Activated B cell treated with CpG ODN at 0.5 μM for 24 hours (primary cell): ENCODE data around the gene NAA80. TPM values are rescaled to one million over a fixed set of nuclear protein-coding genes. Genes with fewer than 3 reads are reported as not detected.

ENCODE experiments used
- ATAC-seq: fragments of 200-7000 bp; cut with Tn5 transposase; one replicate; pipeline ENCODE4 v1.10.0; 2021; ENCODE audit warnings: low read depth, mild to moderate bottlenecking, moderate library complexity
- CTCF ChIA-PET: fragments of 350-600 bp; sonication (Branson Sonifier 250); formaldehyde crosslinking; loops from one replicate; lab custom pipeline; 2021; ENCODE audit warnings: antibody characterized with exemption; lab: Charles Lee
- POLR2A ChIA-PET: fragments of 350-600 bp; sonication (Branson Sonifier 250); formaldehyde crosslinking; loops from one replicate; lab custom pipeline; 2021; ENCODE audit warnings: antibody characterized with exemption; lab: Charles Lee
- DNase-seq: peaks from one replicate; pipeline ENCODE4 v3.0.0; 2022
- H3K27ac Mint-ChIP-seq: one replicate; pipeline ENCODE4 v1.8.0; 2020; ENCODE audit warnings: mixed read lengths
- H3K27me3 Mint-ChIP-seq: one replicate; pipeline ENCODE4 v1.8.0; 2021; ENCODE audit warnings: mixed read lengths
- H3K36me3 Mint-ChIP-seq: one replicate; pipeline ENCODE4 v1.8.0; 2021; ENCODE audit warnings: low read depth, mixed read lengths
- H3K4me1 Mint-ChIP-seq: one replicate; pipeline ENCODE4 v1.8.0; 2021; ENCODE audit warnings: mixed read lengths
- H3K4me3 Mint-ChIP-seq: one replicate; pipeline ENCODE4 v1.8.0; 2020; ENCODE audit warnings: mild to moderate bottlenecking, mixed read lengths
- H3K9me3 Mint-ChIP-seq: one replicate; pipeline ENCODE4 v1.8.0; 2020; ENCODE audit warnings: mixed read lengths
- intact Hi-C: fragments of 100-400 bp; cut with micrococcal nuclease; formaldehyde crosslinking; loops from one replicate; pipeline ENCODE4 v1.15.1; 2024
- total RNA-seq: library from RNA; stranded (reverse); gene quantifications from 2 replicates; pipeline ENCODE4 v1.2.3, GENCODE V29; 2022
- TF ChIP-seq, protein P1 (sequence below): fragments of 200-600 bp; IDR thresholded peaks from one replicate; pipeline ENCODE4 v1.8.0; 2022; ENCODE audit warnings: antibody characterized with exemption, mild to moderate bottlenecking

The NAA80 gene
- total RNA-seq, 1 donor from 2014 or later: 24.8 TPM

DNA sequence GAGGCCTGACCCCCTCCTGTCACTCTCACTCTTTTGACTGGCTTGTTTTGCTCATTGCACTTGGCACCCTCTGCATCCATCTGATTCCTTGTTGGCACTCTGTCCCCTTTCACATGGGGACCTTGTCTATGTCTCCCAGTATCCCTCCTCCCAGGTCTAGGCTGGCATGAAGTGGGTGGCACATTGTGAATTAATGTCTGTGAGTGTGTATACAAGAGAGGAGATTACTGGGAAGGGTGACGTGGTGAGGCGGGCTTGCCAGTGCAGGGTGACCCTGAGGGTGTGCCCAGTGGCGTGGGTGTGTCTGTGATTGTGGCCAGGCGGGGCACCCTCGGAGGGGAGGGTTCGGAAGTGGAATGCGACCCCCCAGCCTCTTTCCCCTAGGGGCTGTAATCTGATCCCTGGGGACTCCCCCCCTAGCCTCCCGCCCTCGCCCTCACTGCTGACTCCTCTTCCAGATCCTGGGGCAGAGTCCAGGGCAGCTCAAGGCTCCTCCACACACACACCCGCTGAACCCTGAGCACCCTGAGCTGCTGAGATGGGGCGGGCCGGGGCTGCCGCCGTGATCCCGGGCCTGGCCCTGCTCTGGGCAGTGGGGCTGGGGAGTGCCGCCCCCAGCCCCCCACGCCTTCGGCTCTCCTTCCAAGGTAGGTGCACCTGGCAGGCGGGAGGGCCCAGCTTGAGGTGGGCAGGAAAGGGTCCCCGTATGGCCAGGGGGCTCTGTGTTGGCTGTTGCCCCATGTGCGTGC, 30.3 kb downstream of the NAA80 start, which contains the start of gene SEMA3B:
Gene SEMA3B, plus strand, starts transcription at position 445 of the 749 bp plus-strand sequence. Its CDS starts 94 bp downstream, at position 539.
- ChIA-PET CTCF (no interaction called here), POLR2A (no interaction called here)
- ATAC-seq (no peak), DNase-seq (no peak)
- peaks cover 22% of the 10 kb centered on the region for H3K27me3 Mint-ChIP-seq
- H3K36me3 Mint-ChIP-seq: no peaks in the 10 kb centered on the region
- H3K4me3 Mint-ChIP-seq: no peak within 1 kb of the TSS
- intact Hi-C loops: no loop called here
- TF ChIP-seq, protein P1, sequence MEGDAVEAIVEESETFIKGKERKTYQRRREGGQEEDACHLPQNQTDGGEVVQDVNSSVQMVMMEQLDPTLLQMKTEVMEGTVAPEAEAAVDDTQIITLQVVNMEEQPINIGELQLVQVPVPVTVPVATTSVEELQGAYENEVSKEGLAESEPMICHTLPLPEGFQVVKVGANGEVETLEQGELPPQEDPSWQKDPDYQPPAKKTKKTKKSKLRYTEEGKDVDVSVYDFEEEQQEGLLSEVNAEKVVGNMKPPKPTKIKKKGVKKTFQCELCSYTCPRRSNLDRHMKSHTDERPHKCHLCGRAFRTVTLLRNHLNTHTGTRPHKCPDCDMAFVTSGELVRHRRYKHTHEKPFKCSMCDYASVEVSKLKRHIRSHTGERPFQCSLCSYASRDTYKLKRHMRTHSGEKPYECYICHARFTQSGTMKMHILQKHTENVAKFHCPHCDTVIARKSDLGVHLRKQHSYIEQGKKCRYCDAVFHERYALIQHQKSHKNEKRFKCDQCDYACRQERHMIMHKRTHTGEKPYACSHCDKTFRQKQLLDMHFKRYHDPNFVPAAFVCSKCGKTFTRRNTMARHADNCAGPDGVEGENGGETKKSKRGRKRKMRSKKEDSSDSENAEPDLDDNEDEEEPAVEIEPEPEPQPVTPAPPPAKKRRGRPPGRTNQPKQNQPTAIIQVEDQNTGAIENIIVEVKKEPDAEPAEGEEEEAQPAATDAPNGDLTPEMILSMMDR: no peak
- peaks cover 8% of the 10 kb centered on the region for H3K4me1 Mint-ChIP-seq
- no peaks in the 10 kb centered on the region for H3K9me3 Mint-ChIP-seq
- H3K27ac Mint-ChIP-seq: no peak within 1 kb of the TSS

DNA sequence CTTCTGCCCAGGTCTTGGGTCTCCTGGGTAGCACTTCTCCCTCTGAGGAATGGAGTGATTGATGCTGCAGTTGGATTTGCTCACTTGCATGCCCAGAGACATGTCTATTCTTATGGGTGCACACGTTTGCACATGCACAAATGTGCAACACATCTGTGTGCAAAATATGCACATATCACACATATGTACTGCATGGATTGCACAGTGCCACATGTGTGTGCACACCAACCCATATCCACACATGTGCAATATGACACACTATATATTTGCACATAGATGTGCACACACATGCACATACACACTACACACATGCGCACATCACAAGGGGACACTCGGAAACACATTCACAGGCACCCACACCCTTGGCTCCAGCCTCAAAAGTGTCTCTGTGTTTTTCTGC, 30.9 kb downstream of the NAA80 start:
- DNase-seq: no peak
- Mint-ChIP-seq H3K27ac (no peak overlapping the region), H3K36me3 (no peaks in the 10 kb centered on the region), H3K4me1 (peaks cover 6% of the 10 kb centered on the region), H3K4me3 (no peak overlapping the region), H3K9me3 (no peaks in the 10 kb centered on the region), H3K27me3 (peaks cover 21% of the 10 kb centered on the region)
- intact Hi-C loops: no loop called here
- TF ChIP-seq, protein P1: no peak
- POLR2A ChIA-PET: no interaction called here
- CTCF ChIA-PET: interaction anchor here (1.6 kb wide), 1 partner anchor 11 kb away, joined by 3 read pairs; no protein-coding TSS in a partner anchor
- ATAC-seq: no peak

- Mint-ChIP-seq H3K27me3 (peaks cover 16% of the 10 kb centered on the region), H3K4me1 (no peaks in the 10 kb centered on the region), H3K4me3 (no peak overlapping the region), H3K9me3 (no peaks in the 10 kb centered on the region), H3K27ac (no peak overlapping the region), H3K36me3 (no peaks in the 10 kb centered on the region)
- CTCF ChIA-PET: interaction anchor here (1.1 to 1.6 kb wide), 2 partner anchors 12 to 20 kb away, joined by 3 read pairs; no protein-coding TSS in a partner anchor
- POLR2A ChIA-PET: interaction anchor here (0.6 kb wide), 1 partner anchor 30 kb away, joined by 3 read pairs; no protein-coding TSS in a partner anchor
- ATAC-seq (no peak), DNase-seq (no peak)
- TF ChIP-seq, protein P1: no peak
- intact Hi-C loops: no loop called here
Measured at GRCh38 chr3:50267280-50267913, 31.8 kb downstream of the NAA80 start.

DNA sequence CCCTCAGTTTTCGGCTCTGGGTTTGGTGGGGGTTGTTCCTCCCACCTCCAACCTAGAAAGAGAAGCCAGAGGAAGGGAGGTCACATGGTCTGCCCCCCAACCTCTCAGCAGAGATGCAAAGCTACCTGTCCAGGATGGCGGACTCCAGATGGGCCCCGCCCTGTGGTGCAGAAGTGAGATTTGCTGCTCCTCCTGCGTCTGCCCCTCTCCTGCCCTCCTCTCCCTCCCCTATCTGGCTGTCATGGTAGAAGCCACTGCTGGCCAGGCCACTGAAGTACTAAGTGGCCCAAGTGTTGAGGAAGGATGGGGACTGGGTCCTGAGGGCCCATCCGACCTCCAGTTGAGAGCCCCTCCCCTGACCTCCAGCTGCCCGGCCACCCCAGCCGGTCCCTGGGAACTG, 32.4 kb downstream of the NAA80 start:
- ATAC-seq (no peak), DNase-seq (no peak)
- Mint-ChIP-seq H3K9me3 (no peaks in the 10 kb centered on the region), H3K4me3 (no peak overlapping the region), H3K27ac (no peak overlapping the region), H3K27me3 (peaks cover 16% of the 10 kb centered on the region), H3K36me3 (no peaks in the 10 kb centered on the region), H3K4me1 (no peaks in the 10 kb centered on the region)
- TF ChIP-seq, protein P1: no peak
- intact Hi-C loops: no loop called here
- ChIA-PET CTCF (interaction anchor here (1.1 to 1.6 kb wide), 2 partner anchors 13 to 20 kb away, joined by 3 read pairs; no protein-coding TSS in a partner anchor), POLR2A (interaction anchor here (0.6 kb wide), 1 partner anchor 29 kb away, joined by 3 read pairs; no protein-coding TSS in a partner anchor)

GRCh38 chr3:50266017-50266416, 33.2 kb downstream of the NAA80 start:
- Mint-ChIP-seq H3K9me3 (no peaks in the 10 kb centered on the region), H3K4me3 (no peak overlapping the region), H3K27ac (no peak overlapping the region), H3K27me3 (peaks cover 16% of the 10 kb centered on the region), H3K36me3 (no peaks in the 10 kb centered on the region), H3K4me1 (no peaks in the 10 kb centered on the region)
- intact Hi-C loops: no loop called here
- CTCF ChIA-PET: no interaction called here
- POLR2A ChIA-PET: no interaction called here
- DNase-seq: no peak
- TF ChIP-seq, protein P1: no peak
- no peak for ATAC-seq
